ENCODE results near the gene PTCH1. TPM values are rescaled to one million over a fixed set of nuclear protein-coding genes. Genes with fewer than 3 reads are reported as not detected.

The PTCH1 gene
- total and polyA plus RNA-seq, 7 experiments from 2014 or later, result 5.7 to 28.9 (median 21.2) TPM

GRCh38 chr9:95415158-95415557 lies 101.6 kb downstream of the PTCH1 start:
- H3K9me3 ChIP-seq (ENCODE audit: control insufficient read depth in 2 of 3, low read length in 3 of 3), result no peaks in the 10 kb centered on the region
- no peaks in the 10 kb centered on the region for H3K36me3 ChIP-seq (ENCODE audit: control insufficient read depth in 2 of 3, insufficient read depth in 3 of 3, low read length in 3 of 3)
- Mint-ChIP-seq H3K4me3 (no peak overlapping the region), H3K9me3 (peaks cover 0 to 5% (median 0%) of the 10 kb centered on the region in 11 donors), H3K27ac (no peak overlapping the region), H3K36me3 (peaks cover 0 to 13% (median 3%) of the 10 kb centered on the region in 5 donors), H3K4me1 (no peaks in the 10 kb centered on the region), H3K27me3 (peaks cover 0 to 6% (median 4%) of the 10 kb centered on the region in 5 donors)
- ATAC-seq (no peak), DNase-seq (no peak)
- ChIA-PET CTCF (no interaction called here), POLR2A (no interaction called here)
- no peaks in the 10 kb centered on the region for H3K4me1 ChIP-seq (ENCODE audit: control insufficient read depth in 2 of 2, insufficient read depth in 2 of 2, low read length in 2 of 2)
- H3K4me3 ChIP-seq (ENCODE audit: low read length), result no peak overlapping the region
- H3K27ac ChIP-seq (ENCODE audit: low read depth, low read length), result no peak overlapping the region
- intact Hi-C loops (cut with micrococcal nuclease), result no loop called here
- H3K27me3 ChIP-seq (ENCODE audit: control insufficient read depth in 2 of 2, insufficient read depth in 2 of 2, low read length in 2 of 2), result no peaks in the 10 kb centered on the region

- peaks cover 0 to 6% (median 4%) of the 10 kb centered on the region in 5 donors for H3K27me3 Mint-ChIP-seq
- no peak overlapping the region for H3K27ac ChIP-seq (ENCODE audit: low read depth, low read length)
- ATAC-seq (no peak), DNase-seq (no peak)
- no peaks in the 10 kb centered on the region for H3K36me3 ChIP-seq (ENCODE audit: control insufficient read depth in 2 of 3, insufficient read depth in 3 of 3, low read length in 3 of 3)
- no peak overlapping the region for H3K27ac Mint-ChIP-seq
- peaks cover 0 to 13% (median 3%) of the 10 kb centered on the region in 5 donors for H3K36me3 Mint-ChIP-seq
- H3K27me3 ChIP-seq (ENCODE audit: control insufficient read depth in 2 of 2, insufficient read depth in 2 of 2, low read length in 2 of 2), result no peaks in the 10 kb centered on the region
- H3K4me3 Mint-ChIP-seq, result no peak overlapping the region
- H3K9me3 Mint-ChIP-seq, result peaks cover 0 to 5% (median 0%) of the 10 kb centered on the region in 11 donors
- H3K4me1 Mint-ChIP-seq, result no peaks in the 10 kb centered on the region
- ChIA-PET POLR2A (interaction anchor here (0.7 kb wide), 1 partner anchor 98 kb away, joined by 3 read pairs; no protein-coding TSS in a partner anchor), CTCF (no interaction called here)
- H3K9me3 ChIP-seq (ENCODE audit: control insufficient read depth in 2 of 3, low read length in 3 of 3), result no peaks in the 10 kb centered on the region
- no peak overlapping the region for H3K4me3 ChIP-seq (ENCODE audit: low read length)
- no peaks in the 10 kb centered on the region for H3K4me1 ChIP-seq (ENCODE audit: control insufficient read depth in 2 of 2, insufficient read depth in 2 of 2, low read length in 2 of 2)
- intact Hi-C loops (cut with micrococcal nuclease), result no loop called here
Observed at GRCh38 chr9:95413793-95414192, 103.0 kb downstream of the PTCH1 start.

GRCh38 chr9:95411054-95411892 lies 105.5 kb downstream of the PTCH1 start:
- Mint-ChIP-seq H3K4me3 (no peak overlapping the region), H3K9me3 (peaks cover 0 to 2% (median 0%) of the 10 kb centered on the region in 11 donors), H3K4me1 (no peaks in the 10 kb centered on the region), H3K27ac (no peak overlapping the region), H3K27me3 (peaks cover 0 to 8% (median 4%) of the 10 kb centered on the region in 5 donors), H3K36me3 (peaks cover 0 to 6% (median 0%) of the 10 kb centered on the region in 5 donors)
- H3K27me3 ChIP-seq (ENCODE audit: control insufficient read depth in 2 of 2, insufficient read depth in 2 of 2, low read length in 2 of 2), result no peaks in the 10 kb centered on the region
- ChIA-PET POLR2A (no interaction called here), CTCF (no interaction called here)
- DNase-seq (no peak), ATAC-seq (no peak)
- intact Hi-C loops (cut with micrococcal nuclease), result no loop called here
- no peaks in the 10 kb centered on the region for H3K4me1 ChIP-seq (ENCODE audit: control insufficient read depth in 2 of 2, insufficient read depth in 2 of 2, low read length in 2 of 2)
- H3K4me3 ChIP-seq (ENCODE audit: low read length), result no peak overlapping the region
- no peak overlapping the region for H3K27ac ChIP-seq (ENCODE audit: low read depth, low read length)
- no peaks in the 10 kb centered on the region for H3K36me3 ChIP-seq (ENCODE audit: control insufficient read depth in 2 of 3, insufficient read depth in 3 of 3, low read length in 3 of 3)
- no peaks in the 10 kb centered on the region for H3K9me3 ChIP-seq (ENCODE audit: control insufficient read depth in 2 of 3, low read length in 3 of 3)

GRCh38 chr9:95409650-95410426 lies 106.9 kb downstream of the PTCH1 start:
- no peaks in the 10 kb centered on the region for H3K4me1 ChIP-seq (ENCODE audit: control insufficient read depth in 2 of 2, insufficient read depth in 2 of 2, low read length in 2 of 2)
- H3K27me3 ChIP-seq (ENCODE audit: control insufficient read depth in 2 of 2, insufficient read depth in 2 of 2, low read length in 2 of 2), result no peaks in the 10 kb centered on the region
- peaks cover 0 to 1% (median 0%) of the 10 kb centered on the region in 7 donors for H3K4me1 Mint-ChIP-seq
- no peak overlapping the region for H3K27ac ChIP-seq (ENCODE audit: low read depth, low read length)
- ChIA-PET CTCF (no interaction called here), POLR2A (no interaction called here)
- peaks cover 0 to 11% (median 4%) of the 10 kb centered on the region in 5 donors for H3K27me3 Mint-ChIP-seq
- H3K9me3 ChIP-seq (ENCODE audit: control insufficient read depth in 2 of 3, low read length in 3 of 3), result no peaks in the 10 kb centered on the region
- no peaks in the 10 kb centered on the region for H3K9me3 Mint-ChIP-seq
- H3K4me3 Mint-ChIP-seq, result no peak overlapping the region
- H3K36me3 ChIP-seq (ENCODE audit: control insufficient read depth in 2 of 3, insufficient read depth in 3 of 3, low read length in 3 of 3), result no peaks in the 10 kb centered on the region
- DNase-seq, result no peak
- ATAC-seq, result no peak
- H3K36me3 Mint-ChIP-seq, result no peaks in the 10 kb centered on the region
- no peak overlapping the region for H3K27ac Mint-ChIP-seq
- intact Hi-C loops (cut with micrococcal nuclease), result no loop called here
- no peak overlapping the region for H3K4me3 ChIP-seq (ENCODE audit: low read length)

GRCh38 chr9:95407524-95407923 lies 109.2 kb downstream of the PTCH1 start:
- intact Hi-C loops (cut with micrococcal nuclease), result no loop called here
- CTCF ChIA-PET, result no interaction called here

DNA sequence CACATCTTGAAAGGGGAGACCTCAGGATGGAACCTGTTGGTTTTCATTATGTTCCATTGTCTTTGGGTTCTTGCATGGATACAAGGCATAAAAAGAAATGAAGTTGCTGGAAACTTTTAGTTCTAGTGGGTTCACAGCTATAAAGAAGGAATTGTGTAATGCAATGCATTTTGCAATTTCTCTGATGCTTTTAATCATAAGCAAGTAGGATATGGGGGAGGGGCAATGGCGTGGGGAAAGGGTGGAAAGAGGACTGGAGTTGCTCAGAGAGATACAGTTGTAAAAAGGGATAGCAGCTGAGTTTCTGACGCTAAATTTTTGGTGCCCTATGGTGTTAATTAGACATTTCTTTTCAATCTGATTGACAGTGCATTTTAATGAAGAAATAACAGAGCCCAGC lies 110.7 kb downstream of the PTCH1 start:
- CTCF ChIA-PET, result no interaction called here

More at GRCh38 chr9:95407524-95407923, 109.2 kb downstream of the PTCH1 start:
- H3K9me3 Mint-ChIP-seq, result peaks cover 0 to 5% (median 0%) of the 10 kb centered on the region in 11 donors
- Histone ChIP-seq H3K4me1 (ENCODE audit: control insufficient read depth in 2 of 2, insufficient read depth in 2 of 2, low read length in 2 of 2) (no peaks in the 10 kb centered on the region), H3K9me3 (ENCODE audit: control insufficient read depth in 2 of 3, low read length in 3 of 3) (no peaks in the 10 kb centered on the region), H3K27me3 (ENCODE audit: control insufficient read depth in 2 of 2, insufficient read depth in 2 of 2, low read length in 2 of 2) (no peaks in the 10 kb centered on the region), H3K36me3 (ENCODE audit: control insufficient read depth in 2 of 3, insufficient read depth in 3 of 3, low read length in 3 of 3) (no peaks in the 10 kb centered on the region), H3K27ac (ENCODE audit: low read depth, low read length) (no peak overlapping the region), H3K4me3 (ENCODE audit: low read length) (no peak overlapping the region)
- H3K4me1 Mint-ChIP-seq, result peaks cover 0 to 1% (median 0%) of the 10 kb centered on the region in 7 donors
- POLR2A ChIA-PET, result no interaction called here
- peaks cover 0 to 1% (median 0%) of the 10 kb centered on the region in 5 donors for H3K36me3 Mint-ChIP-seq
- H3K27ac Mint-ChIP-seq, result no peak overlapping the region
- H3K27me3 Mint-ChIP-seq, result peaks cover 0 to 32% (median 7%) of the 10 kb centered on the region in 5 donors
- DNase-seq, result no peak
- no peak for ATAC-seq
- H3K4me3 Mint-ChIP-seq, result no peak overlapping the region

More for the DNA sequence above, 110.7 kb downstream of the PTCH1 start:
- no peak overlapping the region for H3K27ac Mint-ChIP-seq
- peaks cover 0 to 12% (median 3%) of the 10 kb centered on the region in 11 donors for H3K9me3 Mint-ChIP-seq
- no peaks in the 10 kb centered on the region for H3K36me3 ChIP-seq (ENCODE audit: control insufficient read depth in 2 of 3, insufficient read depth in 3 of 3, low read length in 3 of 3)
- H3K36me3 Mint-ChIP-seq, result peaks cover 0 to 1% (median 0%) of the 10 kb centered on the region in 5 donors
- H3K4me3 ChIP-seq (ENCODE audit: low read length), result no peak overlapping the region
- H3K27me3 ChIP-seq (ENCODE audit: control insufficient read depth in 2 of 2, insufficient read depth in 2 of 2, low read length in 2 of 2), result no peaks in the 10 kb centered on the region
- POLR2A ChIA-PET, result no interaction called here
- no peak overlapping the region for H3K4me3 Mint-ChIP-seq
- intact Hi-C loops (cut with micrococcal nuclease), result no loop called here
- no peaks in the 10 kb centered on the region for H3K9me3 ChIP-seq (ENCODE audit: control insufficient read depth in 2 of 3, low read length in 3 of 3)
- no peak for ATAC-seq
- no peak overlapping the region for H3K27ac ChIP-seq (ENCODE audit: low read depth, low read length)
- peaks cover 0 to 43% (median 7%) of the 10 kb centered on the region in 5 donors for H3K27me3 Mint-ChIP-seq
- no peaks in the 10 kb centered on the region for H3K4me1 ChIP-seq (ENCODE audit: control insufficient read depth in 2 of 2, insufficient read depth in 2 of 2, low read length in 2 of 2)
- DNase-seq, result no peak
- H3K4me1 Mint-ChIP-seq, result peaks cover 0 to 1% (median 0%) of the 10 kb centered on the region in 7 donors
